GM12801 (cell line): ENCODE measurements around the gene TTLL7.

Experiments
- CTCF ChIP-seq: IDR thresholded peaks from one replicate; pipeline ENCODE4 v1.5.1; 2011; ENCODE audit warnings: control low read depth; ENCODE audit not compliant: insufficient read length; ENCODE audit errors: extremely low read depth

TTLL7 gene

GRCh38 chr1:83998498-83999315, at the start of gene TTLL7:
Gene TTLL7 (minus strand): TSS chr1:83999132. CDS start chr1:83952211, 46,921 bp downstream.
- TF ChIP-seq CTCF, result no peak

DNA sequence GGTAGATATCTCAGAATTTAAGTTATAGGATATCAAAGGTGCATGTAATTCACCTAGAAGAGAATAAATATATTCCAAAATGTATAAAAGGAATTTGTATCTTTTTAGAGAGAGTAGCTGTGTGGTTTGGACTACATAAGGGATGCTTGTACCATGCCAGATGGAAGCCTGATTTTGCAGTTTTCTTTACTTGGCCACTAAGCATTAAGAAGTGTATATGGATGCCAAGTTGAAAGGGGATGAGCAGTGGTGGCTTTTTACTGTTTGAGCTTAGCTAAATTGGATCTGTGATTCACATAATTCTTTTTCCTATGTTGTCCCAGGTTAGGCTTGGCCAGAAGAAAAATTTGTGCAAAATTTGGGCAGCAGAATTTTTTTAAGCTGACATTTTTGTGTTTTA, 43.5 kb upstream of the TTLL7 start:
- no peak for TF ChIP-seq CTCF

GRCh38 chr1:84037758-84038611, 39.1 kb upstream of the TTLL7 start:
- TF ChIP-seq CTCF, result no peak

DNA sequence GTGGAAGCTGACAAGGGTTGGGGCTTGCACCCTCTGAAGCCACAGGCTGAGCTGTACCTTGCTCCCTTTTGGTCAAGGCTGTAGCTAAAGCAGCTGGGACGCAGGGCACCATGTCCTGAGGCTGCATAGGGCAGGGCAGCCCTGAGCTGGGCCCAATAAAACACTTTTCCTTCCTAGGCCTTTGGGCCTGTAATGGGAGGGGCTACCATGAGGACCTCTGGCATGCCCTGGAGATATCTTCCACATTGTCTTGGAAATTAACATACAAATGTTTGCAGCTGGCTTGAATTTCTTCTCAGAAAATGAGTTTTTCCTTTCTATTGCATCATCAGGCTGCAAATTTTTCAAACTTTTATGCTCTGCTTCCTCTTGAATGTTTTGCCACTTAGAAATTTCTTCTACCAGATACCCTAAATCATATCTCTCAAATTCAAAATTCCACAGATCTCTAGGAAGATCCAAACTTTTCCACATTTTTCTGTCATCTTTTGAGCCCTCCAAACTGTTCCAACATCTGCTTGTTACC, 32.9 kb upstream of the TTLL7 start:
- no peak for TF ChIP-seq CTCF

DNA sequence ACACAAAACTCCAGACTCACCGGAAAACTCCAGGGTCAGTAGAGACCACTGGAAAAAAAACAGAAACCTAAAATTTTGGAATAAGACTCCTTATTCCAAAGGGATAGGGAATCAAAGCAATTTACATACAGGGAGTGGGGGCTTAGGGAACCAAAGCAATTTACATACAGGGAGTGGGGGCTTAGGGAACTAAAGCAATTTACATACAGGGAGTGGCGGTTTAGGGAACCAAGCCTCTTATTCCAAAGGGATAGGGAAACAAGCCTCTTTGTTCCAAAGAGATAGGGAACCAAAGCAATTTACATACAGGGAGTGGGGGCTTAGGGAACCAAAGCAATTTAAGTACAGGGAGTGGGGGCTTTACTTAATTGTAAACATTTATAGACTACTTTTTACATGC, 28.4 kb upstream of the TTLL7 start:
- TF ChIP-seq CTCF, result no peak

- TF ChIP-seq CTCF, result no peak
Measured at GRCh38 chr1:84025966-84026365, 27.0 kb upstream of the TTLL7 start.

DNA sequence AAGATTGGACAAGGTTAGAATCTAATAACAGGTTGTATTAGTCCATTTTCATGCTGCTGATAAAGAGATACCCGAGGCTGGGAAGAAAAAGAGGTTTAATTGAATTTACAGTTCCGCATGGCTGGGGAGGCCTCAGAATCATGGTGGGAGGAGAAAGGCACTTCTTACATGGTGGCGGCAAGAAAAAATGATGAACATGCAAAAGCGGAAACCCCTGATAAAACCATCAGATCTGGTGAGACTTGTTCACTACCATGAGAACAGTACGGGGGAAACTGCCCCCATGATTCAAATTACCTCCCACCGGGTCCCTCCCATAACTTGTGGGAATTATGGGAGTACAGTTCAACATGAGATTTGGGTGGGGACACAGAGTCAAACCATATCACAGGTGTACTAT, 22.9 kb upstream of the TTLL7 start:
- no peak for TF ChIP-seq CTCF
